ENCODE results near the gene PARPBP. TPM values are rescaled to one million over a fixed set of nuclear protein-coding genes. Genes with fewer than 3 reads are reported as not detected.
"Not testable (repeated sequence)": the region's sequence is repeated elsewhere in the genome, so short reads cannot be mapped to it uniquely, and the experiment has no call there.

The PARPBP gene
- total RNA-seq, 2 experiments from 2014 or later: 21.9 to 24.3 TPM

GRCh38 chr12:102232446-102232845 lies 112.5 kb downstream of the PARPBP start:
- CTCF ChIA-PET: no interaction called here
- POLR2A ChIA-PET: no interaction called here

DNA sequence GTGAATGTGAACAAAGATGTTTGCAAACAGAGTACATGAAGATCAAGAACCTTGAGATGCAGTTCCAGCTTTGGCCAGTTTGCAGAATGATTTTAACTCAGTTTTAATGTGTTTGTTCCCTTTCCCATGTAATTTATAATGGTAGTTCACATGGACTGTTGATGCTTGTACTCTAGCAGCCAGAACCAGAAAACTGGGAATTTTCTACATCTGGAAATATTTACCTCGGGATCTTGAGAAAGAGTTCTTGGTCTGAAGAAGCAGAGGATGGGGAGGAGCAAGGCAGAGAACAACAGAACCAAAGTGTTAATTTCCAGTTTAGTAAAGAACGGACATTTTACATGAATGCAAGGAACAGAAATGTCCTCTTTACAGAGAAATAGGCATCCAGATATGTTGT lies 114.6 kb downstream of the PARPBP start:
- CTCF ChIA-PET: no interaction called here
- POLR2A ChIA-PET: no interaction called here

DNA sequence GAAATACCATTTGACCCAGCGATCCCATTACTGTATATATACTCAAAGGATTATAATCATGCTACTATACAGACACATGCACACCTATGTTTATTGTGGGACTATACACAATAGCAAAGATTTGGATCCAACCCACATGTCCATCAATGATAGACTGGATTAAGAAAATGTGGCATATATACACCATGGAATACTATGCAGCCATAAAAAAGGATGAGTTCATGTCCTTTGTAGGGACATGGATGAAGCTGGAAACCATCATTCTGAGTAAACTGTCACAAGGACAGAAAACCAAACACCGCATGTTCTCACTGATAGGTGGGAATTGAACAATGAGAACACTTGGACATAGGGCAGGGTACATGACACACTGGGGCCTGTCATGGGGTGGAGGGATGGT lies 120.9 kb downstream of the PARPBP start:
- POLR2A ChIA-PET, CTCF ChIA-PET: not testable (repeated sequence)

Other genes starting within 250 kb of the PARPBP start
- 1 to 10 TPM; 4.9 to 6.0 TPM for gene DRAM1, start 242.6 kb upstream of the PARPBP start, total RNA-seq
- gene WASHC3, start 58.2 kb upstream of the PARPBP start, total RNA-seq: 10 to 100 TPM; 37.7 to 42.4 TPM
- 10 to 100 TPM; 90.3 to 92.6 TPM for gene NUP37, start 69 bp upstream of the PARPBP start, total RNA-seq
- 1 to 10 TPM; 1.6 to 1.8 TPM for gene PMCH, start 77.7 kb downstream of the PARPBP start, total RNA-seq

All from activated CD8-positive, alpha-beta memory T cell treated with anti-CD3 and anti-CD28 coated beads for 36 hours (primary cell).